ENCODE data around the gene CLEC16A. TPM values are rescaled to one million over a fixed set of nuclear protein-coding genes. Genes with fewer than 3 reads are reported as not detected.

The CLEC16A gene
- total and polyA plus RNA-seq, 4 donors = 14.3 to 44.4 (median 26.4) TPM

DNA sequence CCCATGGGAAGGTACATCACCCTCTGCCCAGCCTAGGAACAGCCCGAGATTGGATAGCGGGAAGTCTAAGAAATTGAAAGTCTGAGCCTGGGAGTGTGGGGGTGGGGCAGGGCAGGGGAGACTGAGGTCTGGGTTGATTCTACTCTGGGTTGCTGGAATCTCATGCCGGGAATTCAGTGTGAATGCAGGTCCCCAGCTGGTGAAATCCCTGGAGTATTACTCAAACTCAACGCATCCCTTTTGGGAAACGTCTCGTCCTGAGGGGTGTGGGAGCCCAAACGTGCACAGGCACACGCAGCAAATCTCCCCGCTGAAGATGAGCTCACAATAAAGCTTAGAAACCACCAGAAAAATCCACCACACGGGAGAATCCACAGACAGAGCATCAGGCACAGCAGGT, 256.2 kb downstream of the CLEC16A start:
- Histone ChIP-seq H3K9ac (ENCODE audit: insufficient read depth in 1 of 2, low read length in 2 of 2) (no peak overlapping the region), H3K9me3 (ENCODE audit: control insufficient read depth in 4 of 4, insufficient read depth in 3 of 4, low read length in 3 of 4) (no peaks in the 10 kb centered on the region), H3K4me1 (ENCODE audit: control insufficient read depth in 5 of 5, insufficient read depth in 5 of 5, low read length in 5 of 5) (peaks cover 0 to 6% (median 3%) of the 10 kb centered on the region in 5 donors), H3K4me3 (no peak overlapping the region), H3K27me3 (ENCODE audit: control insufficient read depth in 3 of 3, insufficient read depth in 3 of 3, low read length in 2 of 3) (no peaks in the 10 kb centered on the region), H3K27ac (ENCODE audit: low read depth in 1 of 2, low read length in 1 of 2) (no peak overlapping the region), H3K36me3 (ENCODE audit: control insufficient read depth in 4 of 4, insufficient read depth in 4 of 4, low read length in 4 of 4) (no peaks in the 10 kb centered on the region)
- ATAC-seq (ENCODE audit: insufficient read depth, low FRiP score) (no peak), DNase-seq (no peak)
- WGBS, 2 donors = 76 to 80% methylated on average over 10 of the region's 10 CpGs
- TF ChIP-seq CTCF (IDR thresholded peaks at IDR 0.05; ENCODE audit: control extremely low read depth, extremely low read depth) = no peak

GRCh38 chr16:11201498-11202259, 257.3 kb downstream of the CLEC16A start:
- Histone ChIP-seq H3K27me3 (ENCODE audit: control insufficient read depth in 3 of 3, insufficient read depth in 3 of 3, low read length in 2 of 3) (no peaks in the 10 kb centered on the region), H3K4me3 (no peak overlapping the region), H3K4me1 (ENCODE audit: control insufficient read depth in 5 of 5, insufficient read depth in 5 of 5, low read length in 5 of 5) (peaks cover 0 to 12% (median 3%) of the 10 kb centered on the region in 5 donors), H3K27ac (ENCODE audit: low read depth in 1 of 2, low read length in 1 of 2) (no peak overlapping the region), H3K9ac (ENCODE audit: insufficient read depth in 1 of 2, low read length in 2 of 2) (no peak overlapping the region), H3K9me3 (ENCODE audit: control insufficient read depth in 4 of 4, insufficient read depth in 3 of 4, low read length in 3 of 4) (no peaks in the 10 kb centered on the region), H3K36me3 (ENCODE audit: control insufficient read depth in 4 of 4, insufficient read depth in 4 of 4, low read length in 4 of 4) (no peaks in the 10 kb centered on the region)
- DNase-seq = no peak
- 40 to 55% methylated on average over 15 of the region's 15 CpGs for WGBS, 2 donors
- no peak for TF ChIP-seq CTCF (IDR thresholded peaks at IDR 0.05; ENCODE audit: control extremely low read depth, extremely low read depth)
- peak; percentile 37 for ATAC-seq (ENCODE audit: insufficient read depth, low FRiP score)

DNA sequence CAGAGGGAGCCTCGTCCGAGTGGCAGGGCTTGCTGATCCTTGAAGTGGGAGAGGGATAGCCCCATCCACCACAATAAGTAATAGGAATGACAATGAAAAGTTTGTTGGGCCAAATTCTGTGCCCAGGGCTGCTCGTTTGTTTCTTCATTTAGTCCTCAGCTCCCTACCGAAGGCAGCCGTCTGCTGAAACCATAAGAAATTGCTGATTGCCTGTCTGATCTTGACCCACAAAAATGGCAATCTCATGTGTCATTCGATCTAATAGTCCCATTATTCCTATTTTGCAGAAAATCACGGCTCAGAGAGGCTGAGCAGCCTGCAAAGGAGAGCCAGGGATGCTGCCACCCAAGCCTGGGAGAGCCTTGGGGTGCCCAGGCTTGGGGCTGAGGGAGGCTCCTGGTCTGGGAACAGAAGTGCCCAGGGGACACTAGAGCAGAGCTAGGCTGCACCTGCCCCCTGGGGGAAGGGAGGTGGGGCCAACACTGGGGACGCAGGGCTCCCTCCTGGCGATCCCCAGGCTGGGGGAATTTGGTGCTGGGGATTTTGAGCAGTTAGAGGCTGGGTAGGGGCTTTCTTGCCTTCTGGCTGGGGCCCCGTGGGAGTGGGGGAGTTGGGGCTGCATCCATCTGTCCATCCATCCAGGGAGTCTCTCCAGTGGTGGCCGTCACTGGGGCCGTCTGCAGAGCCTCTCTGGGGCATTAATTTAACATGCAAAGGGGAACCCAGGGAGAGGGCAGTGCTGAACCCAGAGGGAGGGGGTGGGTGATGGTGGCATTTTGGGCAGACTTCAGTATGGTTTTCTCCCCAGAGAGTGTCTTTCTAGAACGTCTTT, 258.1 kb downstream of the CLEC16A start:
- WGBS, 2 donors = 29 to 49% methylated on average over 13 of the region's 13 CpGs
- Histone ChIP-seq H3K27ac (ENCODE audit: low read depth in 1 of 2, low read length in 1 of 2) (no peak overlapping the region), H3K9me3 (ENCODE audit: control insufficient read depth in 4 of 4, insufficient read depth in 3 of 4, low read length in 3 of 4) (peaks cover 0 to 2% (median under 1%) of the 10 kb centered on the region in 4 donors), H3K36me3 (ENCODE audit: control insufficient read depth in 4 of 4, insufficient read depth in 4 of 4, low read length in 4 of 4) (no peaks in the 10 kb centered on the region), H3K9ac (ENCODE audit: insufficient read depth in 1 of 2, low read length in 2 of 2) (no peak overlapping the region), H3K4me3 (no peak overlapping the region), H3K4me1 (ENCODE audit: control insufficient read depth in 5 of 5, insufficient read depth in 5 of 5, low read length in 5 of 5) (peaks cover 0 to 12% (median 3%) of the 10 kb centered on the region in 5 donors), H3K27me3 (ENCODE audit: control insufficient read depth in 3 of 3, insufficient read depth in 3 of 3, low read length in 2 of 3) (no peaks in the 10 kb centered on the region)
- ATAC-seq (ENCODE audit: insufficient read depth, low FRiP score) (no peak), DNase-seq (no peak)
- no peak for TF ChIP-seq CTCF (IDR thresholded peaks at IDR 0.05; ENCODE audit: control extremely low read depth, extremely low read depth)

Data from lung (tissue), 12 donors.